ENCODE data around the gene TPP2. TPM values are rescaled to one million over a fixed set of nuclear protein-coding genes. Genes with fewer than 3 reads are reported as not detected.

TPP2 gene
- total RNA-seq (10 to 100 TPM; 47.3 to 95.5 (median 58.2) TPM), polyA plus RNA-seq (10 to 100 TPM; 19.5 to 25.4 (median 22.2) TPM)
- long read RNA-seq, donor 1, partial matches to known transcripts = 0 of 1 reads
- long read RNA-seq, donor 1, other reads (novel, unspliced or antisense) = 0 of 1 reads
- long read RNA-seq, donor 2, partial matches to known transcripts = 0 of 2 reads
- long read RNA-seq, donor 2, other reads (novel, unspliced or antisense) = 0 of 2 reads

- 0 to 1% (median 0%) methylated on average over 32 to 53 of the region's 53 CpGs for WGBS, 5 donors
- DNase-seq = peak; percentile 99
- peak within 1 kb of the TSS; percentile 54 to 95 (median 86) for H3K4me3 ChIP-seq
- peaks cover 42 to 85% (median 65%) of the 10 kb centered on the region in 6 donors for H3K4me1 ChIP-seq
- no peaks in the 10 kb centered on the region for H3K9me3 ChIP-seq
- peak within 1 kb of the TSS; percentile 96 to 100 (median 98) for H3K27ac ChIP-seq
- peak; percentile 98 to 99 (median 99) for TF ChIP-seq POLR2AphosphoS5 (IDR thresholded peaks at IDR 0.05)
- TF ChIP-seq POLR2A (IDR thresholded peaks at IDR 0.05) = peak; percentile 1 to 84 (median 44)
- TF ChIP-seq, protein P1, sequence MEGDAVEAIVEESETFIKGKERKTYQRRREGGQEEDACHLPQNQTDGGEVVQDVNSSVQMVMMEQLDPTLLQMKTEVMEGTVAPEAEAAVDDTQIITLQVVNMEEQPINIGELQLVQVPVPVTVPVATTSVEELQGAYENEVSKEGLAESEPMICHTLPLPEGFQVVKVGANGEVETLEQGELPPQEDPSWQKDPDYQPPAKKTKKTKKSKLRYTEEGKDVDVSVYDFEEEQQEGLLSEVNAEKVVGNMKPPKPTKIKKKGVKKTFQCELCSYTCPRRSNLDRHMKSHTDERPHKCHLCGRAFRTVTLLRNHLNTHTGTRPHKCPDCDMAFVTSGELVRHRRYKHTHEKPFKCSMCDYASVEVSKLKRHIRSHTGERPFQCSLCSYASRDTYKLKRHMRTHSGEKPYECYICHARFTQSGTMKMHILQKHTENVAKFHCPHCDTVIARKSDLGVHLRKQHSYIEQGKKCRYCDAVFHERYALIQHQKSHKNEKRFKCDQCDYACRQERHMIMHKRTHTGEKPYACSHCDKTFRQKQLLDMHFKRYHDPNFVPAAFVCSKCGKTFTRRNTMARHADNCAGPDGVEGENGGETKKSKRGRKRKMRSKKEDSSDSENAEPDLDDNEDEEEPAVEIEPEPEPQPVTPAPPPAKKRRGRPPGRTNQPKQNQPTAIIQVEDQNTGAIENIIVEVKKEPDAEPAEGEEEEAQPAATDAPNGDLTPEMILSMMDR (IDR thresholded peaks at IDR 0.05 in 8 of 11, conservative IDR thresholded peaks at IDR 0.05 in 3 of 11) = peak in 4 of 11 experiments; percentile 6 to 38 (median 21)
- peaks cover 0 to 7% (median 0%) of the 10 kb centered on the region in 6 donors for H3K36me3 ChIP-seq
- H3K27me3 ChIP-seq (replicated peaks in 1 of 7) = no peaks in the 10 kb centered on the region
- intact Hi-C loops (cut with DNase I; ENCODE audit: low total_unique reads) = loop anchor here (5.0 to 10.0 kb wide), 3 partner anchors 48 to 251 kb away; partner anchors contain the start of genes ERCC5 and TEX30
Observed at GRCh38 chr13:102596147-102597028, at the start of gene TPP2. Gene TPP2, plus strand, starts transcription at chr13:102596986. Its CDS starts 53 bp downstream, at chr13:102597039.

DNA sequence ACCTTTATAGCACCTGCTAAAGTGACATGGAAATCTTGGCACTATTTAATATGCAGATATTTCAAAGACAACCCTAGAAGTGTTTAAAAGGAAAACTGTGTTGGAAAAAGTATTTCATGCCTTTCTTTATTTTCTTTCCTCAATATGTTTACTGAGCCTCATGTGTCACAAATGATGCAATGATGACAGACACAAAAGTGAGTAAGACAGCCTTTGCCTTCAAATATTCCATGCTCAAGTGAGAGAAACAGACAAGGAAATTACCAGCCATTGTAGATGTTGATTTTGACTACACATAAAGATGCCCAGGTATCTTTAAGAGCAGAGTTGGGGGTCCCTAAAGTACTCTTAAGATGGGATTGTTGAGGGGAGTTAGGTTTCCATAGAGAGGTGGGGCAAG is 48.0 kb upstream of the TPP2 start:
- intact Hi-C loops (cut with DNase I; ENCODE audit: low total_unique reads) = no loop called here

GRCh38 chr13:102550507-102550906 is 46.3 kb upstream of the TPP2 start:
- Histone ChIP-seq H3K36me3 (no peaks in the 10 kb centered on the region), H3K4me1 (no peaks in the 10 kb centered on the region), H3K9me3 (no peaks in the 10 kb centered on the region), H3K27me3 (replicated peaks in 1 of 7) (no peaks in the 10 kb centered on the region), H3K4me3 (no peak overlapping the region), H3K27ac (no peak overlapping the region)
- intact Hi-C loops (cut with DNase I; ENCODE audit: low total_unique reads) = loop anchor here (10.0 kb wide), 3 partner anchors 406 to 1396 kb away; no protein-coding TSS in a partner anchor
- TF ChIP-seq POLR2A (IDR thresholded peaks at IDR 0.05) = no peak
- no peak for TF ChIP-seq POLR2AphosphoS5 (IDR thresholded peaks at IDR 0.05)
- TF ChIP-seq, protein P1 (IDR thresholded peaks at IDR 0.05 in 8 of 11, conservative IDR thresholded peaks at IDR 0.05 in 3 of 11) = no peak
- no peak for DNase-seq
- 69 to 82% (median 77%) methylated on average over 7 of the region's 7 CpGs for WGBS, 5 donors

More for the DNA sequence above, 48.0 kb upstream of the TPP2 start:
- H3K9me3 ChIP-seq = no peaks in the 10 kb centered on the region
- H3K27ac ChIP-seq = no peak overlapping the region
- no peak for DNase-seq
- H3K36me3 ChIP-seq = no peaks in the 10 kb centered on the region
- no peaks in the 10 kb centered on the region for H3K4me1 ChIP-seq
- no peaks in the 10 kb centered on the region for H3K27me3 ChIP-seq (replicated peaks in 1 of 7)
- H3K4me3 ChIP-seq = no peak overlapping the region
- TF ChIP-seq, protein P1 (IDR thresholded peaks at IDR 0.05 in 8 of 11, conservative IDR thresholded peaks at IDR 0.05 in 3 of 11) = no peak
- TF ChIP-seq POLR2AphosphoS5 (IDR thresholded peaks at IDR 0.05) (no peak), POLR2A (IDR thresholded peaks at IDR 0.05) (no peak)
